Spleen (tissue), 3 donors: ENCODE measurements around the gene CDHR2.
A peak's percentile ranks its signal among the peaks of the same experiment; 100 is the strongest.

Experiments
- POLR2A ChIP-seq, 3 donors: fragments of 450-650 bp; IDR thresholded peaks; one replicate each; pipeline ENCODE4 v1.5.1; 2017; ENCODE audit warnings: antibody characterized with exemption in 3 of 3, mild to moderate bottlenecking in 1 of 3
- POLR2AphosphoS5 ChIP-seq, 3 donors: sonication (generic); formaldehyde crosslinking; IDR thresholded peaks; one replicate each; pipeline ENCODE4 v1.5.1; 2017; ENCODE audit warnings: antibody characterized with exemption in 3 of 3

- TF ChIP-seq POLR2A (IDR thresholded peaks at IDR 0.05) (no peak), POLR2AphosphoS5 (IDR thresholded peaks at IDR 0.05) (peak; percentile 24 to 62 (median 48))
Measured at GRCh38 chr5:176525677-176526076, 23.5 kb upstream of the CDHR2 start.
